Calu3 (cell line): ENCODE measurements around the gene SCARB1. TPM values are rescaled to one million over a fixed set of nuclear protein-coding genes. Genes with fewer than 3 reads are reported as not detected.

Experiments
- BruUV-seq: library from RNA; stranded (reverse); fragments of 400-500 nt; replicated peaks from 2 replicates; lab custom pipeline; 2021; lab: Mats Ljungman, UMichigan
- CTCF ChIA-PET: fragments of 300-600 bp; sonication (Branson Sonifier 250); formaldehyde crosslinking; loops from one replicate; lab custom pipeline; 2022; ENCODE audit warnings: antibody characterized with exemption; lab: Charles Lee
- DNase-seq: peaks from one replicate; pipeline ENCODE4 v3.0.0; 2022
- H3K27ac Mint-ChIP-seq: one replicate; pipeline ENCODE4 v1.8.0; 2022; ENCODE audit warnings: mixed read lengths; ENCODE audit not compliant: unreplicated experiment
- H3K27me3 Mint-ChIP-seq: one replicate; pipeline ENCODE4 v1.8.0; 2022; ENCODE audit warnings: mixed read lengths; ENCODE audit not compliant: unreplicated experiment
- H3K36me3 Mint-ChIP-seq: one replicate; pipeline ENCODE4 v1.8.0; 2022; ENCODE audit warnings: mild to moderate bottlenecking, moderate library complexity, mixed read lengths; ENCODE audit not compliant: insufficient read depth, unreplicated experiment
- H3K4me1 Mint-ChIP-seq: one replicate; pipeline ENCODE4 v1.8.0; 2022; ENCODE audit warnings: mild to moderate bottlenecking, low read depth, mixed read lengths; ENCODE audit not compliant: unreplicated experiment
- H3K4me3 Mint-ChIP-seq: one replicate; pipeline ENCODE4 v1.8.0; 2022; ENCODE audit warnings: mild to moderate bottlenecking, low read depth, moderate library complexity, mixed read lengths; ENCODE audit not compliant: unreplicated experiment
- H3K9me3 Mint-ChIP-seq: one replicate; pipeline ENCODE4 v1.8.0; 2022; ENCODE audit warnings: low read depth, mixed read lengths; ENCODE audit not compliant: unreplicated experiment
- intact Hi-C: fragments of 100-400 bp; cut with micrococcal nuclease; formaldehyde crosslinking; loops from one replicate; pipeline ENCODE4 v1.10.0; 2022; ENCODE audit not compliant: unreplicated experiment
- total RNA-seq: library from RNA; stranded (reverse); gene quantifications from 2 replicates; pipeline ENCODE4 v1.2.3, GENCODE V29; 2022
- TF ChIP-seq, protein P1 (sequence below): fragments of 200-600 bp; IDR thresholded peaks from one replicate; pipeline ENCODE4 v1.8.0; 2022; ENCODE audit warnings: antibody characterized with exemption; ENCODE audit not compliant: unreplicated experiment

Gene SCARB1
- total RNA-seq, 1 experiment from 2014 or later: 51.6 TPM

DNA sequence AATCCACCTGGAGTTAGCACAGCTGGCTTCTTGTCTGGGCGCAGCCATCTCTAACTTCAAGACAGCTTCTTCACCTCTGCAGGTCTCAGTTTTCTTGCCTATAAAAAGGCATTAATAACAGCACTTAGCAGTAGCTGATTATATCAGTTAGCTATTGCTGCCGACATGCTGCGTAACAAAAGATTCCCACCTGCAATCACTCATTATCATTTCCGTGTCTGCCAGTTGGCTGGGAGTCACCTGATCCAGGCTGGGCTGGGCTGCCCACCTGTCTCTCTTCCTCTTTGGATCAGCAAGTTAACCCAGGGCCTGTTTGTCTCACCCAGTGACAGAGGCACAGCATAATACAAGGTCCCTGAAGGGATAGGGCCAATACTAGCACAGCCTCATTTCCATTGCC, 109.7 kb downstream of the SCARB1 start:
- Mint-ChIP-seq H3K4me1 (peaks cover 42% of the 10 kb centered on the region), H3K27me3 (no peaks in the 10 kb centered on the region), H3K27ac (no peak overlapping the region), H3K9me3 (no peaks in the 10 kb centered on the region), H3K36me3 (peaks cover 4% of the 10 kb centered on the region), H3K4me3 (no peak overlapping the region)
- no peak for DNase-seq
- intact Hi-C loops: no loop called here
- no TSS peak for BruUV-seq
- TF ChIP-seq, protein P1, sequence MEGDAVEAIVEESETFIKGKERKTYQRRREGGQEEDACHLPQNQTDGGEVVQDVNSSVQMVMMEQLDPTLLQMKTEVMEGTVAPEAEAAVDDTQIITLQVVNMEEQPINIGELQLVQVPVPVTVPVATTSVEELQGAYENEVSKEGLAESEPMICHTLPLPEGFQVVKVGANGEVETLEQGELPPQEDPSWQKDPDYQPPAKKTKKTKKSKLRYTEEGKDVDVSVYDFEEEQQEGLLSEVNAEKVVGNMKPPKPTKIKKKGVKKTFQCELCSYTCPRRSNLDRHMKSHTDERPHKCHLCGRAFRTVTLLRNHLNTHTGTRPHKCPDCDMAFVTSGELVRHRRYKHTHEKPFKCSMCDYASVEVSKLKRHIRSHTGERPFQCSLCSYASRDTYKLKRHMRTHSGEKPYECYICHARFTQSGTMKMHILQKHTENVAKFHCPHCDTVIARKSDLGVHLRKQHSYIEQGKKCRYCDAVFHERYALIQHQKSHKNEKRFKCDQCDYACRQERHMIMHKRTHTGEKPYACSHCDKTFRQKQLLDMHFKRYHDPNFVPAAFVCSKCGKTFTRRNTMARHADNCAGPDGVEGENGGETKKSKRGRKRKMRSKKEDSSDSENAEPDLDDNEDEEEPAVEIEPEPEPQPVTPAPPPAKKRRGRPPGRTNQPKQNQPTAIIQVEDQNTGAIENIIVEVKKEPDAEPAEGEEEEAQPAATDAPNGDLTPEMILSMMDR: no peak
- CTCF ChIA-PET: interaction anchor here (1.0 kb wide), 1 partner anchor 24 kb away, joined by 3 read pairs; no protein-coding TSS in a partner anchor

DNA sequence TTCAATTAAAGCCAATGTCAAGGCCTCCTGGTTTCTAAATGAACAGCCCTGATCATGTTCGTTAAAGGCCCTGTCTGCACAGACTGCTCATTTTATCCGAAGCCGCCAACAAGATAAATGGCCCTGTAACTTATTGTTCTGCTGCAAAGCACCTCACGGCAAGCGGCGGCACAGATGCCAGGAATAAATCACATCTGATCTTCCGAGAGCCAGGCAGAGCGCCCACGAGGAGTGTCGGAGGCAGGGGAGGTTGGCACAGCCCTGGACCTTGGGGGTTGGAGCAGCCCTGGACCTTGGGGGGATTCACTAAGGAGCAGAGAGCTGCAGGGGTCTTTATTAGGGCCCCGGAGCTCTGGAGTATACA, 110.5 kb downstream of the SCARB1 start:
- no peaks in the 10 kb centered on the region for H3K27me3 Mint-ChIP-seq
- no peak for DNase-seq
- H3K27ac Mint-ChIP-seq: no peak overlapping the region
- BruUV-seq: no TSS peak
- H3K4me3 Mint-ChIP-seq: no peak overlapping the region
- H3K4me1 Mint-ChIP-seq: peaks cover 45% of the 10 kb centered on the region
- H3K9me3 Mint-ChIP-seq: no peaks in the 10 kb centered on the region
- CTCF ChIA-PET: interaction anchor here (1.0 kb wide), 1 partner anchor 23 kb away, joined by 3 read pairs; no protein-coding TSS in a partner anchor
- TF ChIP-seq, protein P1: no peak
- H3K36me3 Mint-ChIP-seq: peaks cover 4% of the 10 kb centered on the region
- intact Hi-C loops: no loop called here

DNA sequence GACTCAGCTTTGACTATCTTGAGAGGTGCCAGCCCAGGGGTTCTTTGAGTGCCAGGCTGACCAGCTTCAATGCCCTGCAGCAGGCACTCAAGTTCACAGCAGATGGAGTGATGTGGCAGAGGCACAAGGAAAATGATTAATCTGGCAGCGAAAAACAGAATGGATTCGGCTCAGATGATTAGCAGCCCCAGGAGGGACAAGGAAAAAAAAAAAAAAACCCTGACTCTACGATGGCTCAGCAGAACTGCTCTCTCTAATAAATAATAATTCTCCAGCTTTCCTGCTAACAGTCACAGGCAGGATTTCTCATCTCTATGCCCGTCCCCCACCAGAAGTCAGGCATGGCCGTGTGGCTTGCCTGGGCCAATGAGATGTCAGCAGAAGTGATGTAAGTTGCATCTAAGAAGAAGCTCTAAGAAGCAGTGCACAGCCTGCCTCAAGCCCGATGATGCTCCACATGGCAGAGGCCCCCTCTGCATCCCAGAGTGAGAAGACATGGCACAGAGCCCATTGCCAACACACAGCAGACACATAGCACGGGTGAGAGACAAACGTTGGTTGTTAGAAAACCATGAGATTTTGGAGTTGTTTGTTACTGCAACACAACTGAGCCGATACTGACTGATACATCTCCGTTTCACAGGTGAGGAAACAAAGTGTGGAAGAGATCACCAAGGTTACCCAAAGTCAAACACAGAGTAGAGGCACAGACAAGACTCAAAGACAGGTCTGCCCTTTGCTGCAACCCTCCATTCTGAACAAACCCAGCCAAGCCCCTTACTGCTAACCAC, 111.0 kb downstream of the SCARB1 start:
- CTCF ChIA-PET: interaction anchor here (0.7 to 2.2 kb wide), 3 partner anchors 12 to 767 kb away, joined by 4 to 12 read pairs (median 4); no protein-coding TSS in a partner anchor
- BruUV-seq: no TSS peak
- TF ChIP-seq, protein P1: no peak
- intact Hi-C loops: no loop called here
- no peaks in the 10 kb centered on the region for H3K27me3 Mint-ChIP-seq
- peak; percentile 31 for DNase-seq
- H3K4me3 Mint-ChIP-seq: no peak overlapping the region
- H3K9me3 Mint-ChIP-seq: no peaks in the 10 kb centered on the region
- peaks cover 50% of the 10 kb centered on the region for H3K4me1 Mint-ChIP-seq
- H3K27ac Mint-ChIP-seq: peak overlapping the region; percentile 37
- H3K36me3 Mint-ChIP-seq: peaks cover 7% of the 10 kb centered on the region

DNA sequence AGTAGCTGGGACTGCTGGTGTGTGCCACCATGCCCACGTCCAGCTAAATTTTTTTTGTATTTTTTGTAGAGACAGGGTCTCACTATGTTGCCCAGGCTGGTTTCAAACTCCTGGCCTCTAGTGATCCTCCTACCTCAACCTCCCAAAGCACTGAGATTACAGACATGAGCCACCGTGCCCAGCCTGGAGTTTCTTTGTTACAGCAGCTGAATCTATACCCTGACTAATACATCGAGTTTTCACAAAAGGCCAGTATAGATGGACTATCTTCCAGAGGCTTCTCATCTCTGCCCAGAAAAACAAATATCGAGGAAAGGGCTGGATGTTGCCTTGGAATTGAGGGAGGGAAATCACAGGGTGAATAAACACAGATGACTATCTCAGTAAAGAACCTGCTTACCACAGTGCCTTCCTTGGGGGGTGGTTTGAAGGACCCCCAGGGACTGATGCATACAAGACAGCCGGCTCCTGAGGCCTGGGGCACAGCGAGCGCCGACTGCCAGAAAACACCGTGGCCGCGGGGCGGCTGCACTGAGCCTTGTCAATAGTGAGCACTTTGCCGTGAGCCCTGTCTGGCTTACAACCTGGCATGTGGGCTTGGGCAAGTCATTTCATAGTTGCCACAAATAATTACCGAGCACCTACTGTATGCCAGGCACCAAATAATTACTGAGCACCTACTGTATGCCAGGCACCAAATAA, 111.9 kb downstream of the SCARB1 start:
- intact Hi-C loops: no loop called here
- TF ChIP-seq, protein P1: no peak
- Mint-ChIP-seq H3K4me1 (peaks cover 59% of the 10 kb centered on the region), H3K9me3 (no peaks in the 10 kb centered on the region), H3K4me3 (no peak overlapping the region), H3K27me3 (no peaks in the 10 kb centered on the region), H3K36me3 (peaks cover 15% of the 10 kb centered on the region), H3K27ac (no peak overlapping the region)
- CTCF ChIA-PET: interaction anchor here (0.7 to 2.2 kb wide), 3 partner anchors 11 to 385 kb away, joined by 4 to 12 read pairs (median 4); no protein-coding TSS in a partner anchor
- DNase-seq: no peak
- BruUV-seq: no TSS peak
